GM15510 (cell line): Measurements from ENCODE around the gene KCTD17.

ENCODE experiments used
- POLR2A ChIP-seq: IDR thresholded peaks from 3 replicates; pipeline ENCODE4 v1.6.1; 2011; ENCODE audit warnings: borderline replicate concordance; ENCODE audit not compliant: insufficient read length; ENCODE audit errors: extremely low read depth

The KCTD17 gene

DNA sequence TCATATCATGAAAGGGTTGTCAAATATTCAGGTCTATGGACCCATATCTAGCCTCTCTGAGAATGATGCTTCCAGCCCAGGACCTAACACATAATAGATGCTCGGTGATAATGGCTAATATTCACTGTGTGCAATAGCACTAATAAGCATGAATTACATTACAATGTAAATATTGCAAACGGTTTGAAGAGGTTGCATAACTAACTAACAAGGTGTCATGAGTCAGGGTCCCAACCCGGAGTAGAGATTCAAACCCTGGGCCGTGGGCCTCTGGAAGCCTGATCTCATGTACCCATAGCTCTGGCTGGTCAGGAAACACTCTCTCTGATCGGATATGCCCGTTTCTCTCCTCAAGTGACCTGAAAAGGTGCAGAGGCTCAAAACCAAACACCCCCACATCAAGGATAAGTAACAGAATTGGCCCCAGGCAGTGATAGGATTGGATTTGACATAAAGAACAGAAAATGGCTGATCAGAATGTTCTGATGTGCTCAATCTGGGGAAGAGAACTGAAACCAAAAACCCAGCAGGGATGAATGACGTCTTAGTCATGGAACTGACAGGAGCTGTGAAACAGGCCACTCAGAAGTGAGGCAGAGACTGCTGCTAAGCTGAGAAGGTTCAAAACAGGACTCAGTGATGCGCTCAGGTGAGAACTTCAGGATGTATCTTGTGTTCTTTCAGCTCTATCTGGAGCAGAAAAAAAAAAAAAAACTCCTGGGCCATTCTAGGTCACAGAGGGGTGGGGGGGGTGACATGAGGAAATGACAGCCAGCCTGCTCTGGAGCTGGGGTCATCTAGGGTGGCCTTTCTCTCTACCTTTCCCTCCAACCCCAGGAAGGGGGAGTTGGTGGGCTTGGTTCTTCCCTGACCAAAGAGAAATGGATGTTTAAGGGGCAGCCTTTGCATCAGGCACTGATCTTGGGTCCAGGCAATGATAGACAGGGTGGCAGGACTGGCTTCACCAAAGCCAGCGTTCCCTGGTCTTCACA, 6.6 kb upstream of the KCTD17 start:
- no peak for TF ChIP-seq POLR2A

DNA sequence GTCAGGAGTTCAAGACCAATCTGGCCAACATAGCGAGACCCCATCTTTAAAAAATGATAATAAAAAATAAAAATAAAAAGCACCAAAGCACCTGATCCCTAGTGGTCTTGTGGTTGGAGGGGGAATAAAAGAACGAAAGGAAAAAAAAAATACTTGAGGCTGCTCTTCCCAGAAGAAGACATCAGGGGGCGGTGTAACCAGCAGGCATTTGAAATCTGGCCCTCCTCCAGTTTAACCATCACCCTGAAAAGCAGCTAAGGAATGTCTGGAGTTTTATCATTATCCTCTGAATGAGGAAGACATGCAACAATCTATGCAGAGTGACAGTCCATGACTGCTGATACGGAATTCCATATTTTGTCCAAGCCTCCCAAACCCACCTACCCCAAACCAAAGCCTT, 5.6 kb upstream of the KCTD17 start:
- no peak for TF ChIP-seq POLR2A

- TF ChIP-seq POLR2A = no peak
Observed at GRCh38 chr22:37046589-37046988, 5.0 kb upstream of the KCTD17 start.

DNA sequence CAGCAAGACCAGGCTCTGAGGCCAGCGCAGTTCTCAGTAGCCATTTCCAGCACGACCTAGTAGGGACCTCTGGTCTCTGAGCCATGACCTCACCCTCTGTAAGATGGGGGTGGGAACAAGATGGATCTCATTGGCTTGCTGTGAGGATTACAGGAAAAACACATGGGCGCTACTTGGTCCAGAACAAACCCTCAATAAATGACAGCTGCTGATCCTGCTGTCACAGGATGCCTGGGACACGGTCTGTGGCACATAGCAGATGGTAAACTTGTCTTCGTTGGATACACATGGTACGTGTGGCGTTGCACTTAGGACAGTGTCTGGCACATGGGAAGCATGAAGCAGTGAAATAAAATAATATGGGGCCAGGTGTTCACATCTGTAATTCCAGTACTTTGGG, 4.5 kb upstream of the KCTD17 start:
- no peak for TF ChIP-seq POLR2A

GRCh38 chr22:37048133-37048532, 3.4 kb upstream of the KCTD17 start:
- TF ChIP-seq POLR2A = no peak

DNA sequence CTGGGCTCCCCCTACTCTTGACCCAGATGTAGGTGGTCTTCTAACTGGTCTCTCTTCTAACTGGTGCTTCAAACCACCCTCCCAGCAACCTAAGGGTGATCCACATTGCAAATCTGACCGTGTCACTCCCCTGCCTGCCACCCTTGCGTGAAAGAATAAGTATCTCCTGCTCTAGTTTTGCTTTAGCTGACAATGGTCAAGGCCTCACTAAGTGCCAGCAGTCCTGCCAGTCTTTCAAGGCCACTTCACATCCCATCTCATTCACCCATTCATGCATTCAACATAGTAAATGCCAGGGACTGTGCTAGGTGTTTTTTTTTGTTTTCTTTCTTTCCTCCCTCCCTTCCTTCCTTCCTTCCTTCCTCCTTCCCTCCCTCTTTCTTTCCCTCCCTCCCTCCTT, 2.3 kb upstream of the KCTD17 start:
- no peak for TF ChIP-seq POLR2A

- TF ChIP-seq POLR2A = no peak
Observed at GRCh38 chr22:37050913-37051312, 629 bp upstream of the KCTD17 start.

DNA sequence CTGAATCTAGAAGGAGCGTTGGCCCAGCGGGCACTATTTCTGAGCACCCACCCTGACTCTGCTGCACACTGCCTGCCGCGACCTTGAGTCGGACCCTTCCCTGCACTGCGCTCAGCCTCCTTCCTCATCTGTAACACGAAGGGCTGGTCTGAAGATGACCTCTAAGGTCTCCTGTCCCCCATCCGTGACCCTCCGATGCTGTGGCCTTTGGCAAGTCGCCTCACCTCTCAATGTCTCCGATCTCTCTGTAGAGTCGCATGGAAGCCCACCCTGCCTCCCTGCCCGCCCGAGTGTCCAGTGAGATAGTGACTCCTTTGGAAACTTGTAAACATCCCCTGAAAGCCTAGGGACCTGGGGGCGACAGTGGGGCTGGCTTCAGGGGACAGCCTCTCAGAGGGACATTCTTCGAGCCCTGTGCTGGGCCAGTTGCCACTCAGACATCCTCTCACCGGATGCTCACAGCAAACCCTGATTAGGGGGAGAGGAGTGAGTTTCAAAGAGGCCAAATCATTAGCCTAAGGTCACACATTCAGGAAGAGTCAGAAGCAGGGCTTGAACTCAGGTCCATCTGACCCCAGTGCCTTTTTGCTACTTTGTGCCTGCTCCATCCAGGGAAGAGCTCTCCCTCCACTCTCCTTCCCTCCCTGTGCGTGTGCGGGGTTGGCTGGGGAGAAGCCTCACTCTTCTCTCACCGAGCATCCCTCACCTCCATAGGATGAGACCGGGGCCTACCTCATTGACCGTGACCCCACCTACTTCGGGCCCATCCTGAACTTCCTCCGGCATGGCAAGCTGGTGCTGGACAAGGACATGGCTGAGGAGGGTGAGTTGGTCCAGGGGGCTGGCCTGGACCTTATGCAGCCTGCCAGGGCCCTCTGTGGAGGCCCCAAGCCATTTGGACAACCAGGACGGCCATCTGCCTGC, 1.1 kb downstream of the KCTD17 start:
- TF ChIP-seq POLR2A = no peak

DNA sequence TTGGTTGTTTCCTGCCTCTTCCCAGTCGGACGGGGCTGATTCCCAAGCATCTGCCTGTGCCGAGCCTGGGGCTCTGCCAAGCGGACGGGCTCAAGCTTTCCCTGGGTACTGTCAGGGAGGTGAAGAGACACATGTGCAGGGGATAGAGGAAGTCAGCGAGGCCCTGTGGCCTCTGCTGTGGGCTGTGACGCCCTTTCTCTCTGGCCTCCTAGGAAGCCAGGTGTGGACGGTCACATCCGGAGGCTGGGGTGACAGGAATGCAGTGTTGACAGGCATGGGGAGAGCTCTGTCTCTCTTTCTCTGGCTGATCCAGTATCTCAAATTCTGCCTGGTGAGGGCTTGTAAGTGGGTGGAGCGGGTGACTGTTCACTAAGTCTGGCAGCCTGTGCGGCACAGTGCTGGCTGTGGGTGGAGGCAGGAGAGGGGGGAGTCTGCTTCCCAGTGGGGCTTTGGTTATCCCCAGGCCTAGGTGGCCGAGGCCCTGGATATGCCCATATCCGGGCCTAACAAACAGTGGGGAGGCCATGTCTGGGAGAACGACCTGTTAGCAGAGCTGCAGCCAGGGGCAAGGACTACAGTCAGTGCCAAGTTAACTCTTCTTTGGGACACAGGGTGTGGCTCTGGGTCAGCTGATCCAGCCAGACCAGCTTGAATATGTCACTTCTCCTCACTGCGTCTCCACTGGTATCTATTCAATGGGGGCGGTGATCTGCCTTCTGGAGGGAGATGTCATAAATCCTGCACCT, 1.9 kb downstream of the KCTD17 start:
- TF ChIP-seq POLR2A = no peak

DNA sequence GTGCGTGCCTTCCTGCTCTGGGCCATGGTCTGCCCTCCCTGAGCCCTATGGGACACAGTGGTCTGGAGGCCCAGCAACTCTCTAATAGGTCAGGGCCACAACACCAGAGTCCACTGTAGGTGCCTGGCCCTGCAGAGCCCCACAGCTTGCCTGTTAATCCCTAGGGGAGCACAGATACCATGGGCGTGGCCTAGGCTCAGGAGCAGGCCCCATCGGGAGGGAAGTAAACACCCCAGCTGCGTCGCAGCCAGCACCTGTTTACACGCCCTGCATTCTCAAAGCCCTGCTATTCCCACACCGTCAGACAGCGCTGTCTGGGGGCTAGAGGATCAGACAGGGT, 2.5 kb downstream of the KCTD17 start:
- no peak for TF ChIP-seq POLR2A

DNA sequence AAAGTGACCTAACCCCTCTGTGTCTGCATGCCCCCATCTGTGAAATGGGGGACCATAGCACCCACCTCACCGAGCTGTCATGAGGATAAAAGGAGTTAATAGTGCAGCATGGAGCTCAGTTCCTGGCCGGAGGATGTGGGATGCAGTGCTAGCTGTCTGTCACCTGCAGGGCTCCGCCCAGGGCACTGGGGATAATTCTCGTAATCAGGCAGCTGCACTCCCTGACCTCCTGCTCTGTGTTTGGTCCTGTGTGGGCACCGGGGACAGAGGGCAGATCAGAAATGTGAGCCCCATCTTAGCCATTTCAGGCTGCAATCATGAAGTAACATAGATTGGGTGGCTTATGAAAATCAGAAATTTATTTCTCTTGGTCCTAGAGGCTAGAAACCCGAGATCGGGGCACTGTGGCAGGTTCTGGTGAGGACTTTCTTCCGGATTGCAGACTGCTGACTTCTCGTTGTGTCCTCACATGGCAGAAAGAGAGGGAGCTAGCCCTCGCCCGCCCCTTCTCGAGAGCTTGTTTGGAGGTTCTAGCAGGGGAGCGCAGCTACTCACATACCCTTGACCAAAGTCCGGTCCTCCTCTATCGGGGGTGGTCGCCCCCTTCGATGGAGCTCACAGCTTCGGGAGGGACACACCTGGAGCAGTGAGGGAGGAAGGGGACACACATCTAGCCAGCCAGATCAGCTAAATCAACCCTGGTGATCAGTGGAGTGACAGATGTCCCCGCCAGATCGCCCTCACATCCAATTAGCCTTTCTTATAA, 3.2 kb downstream of the KCTD17 start:
- TF ChIP-seq POLR2A = no peak

GRCh38 chr22:37056246-37056645, 4.7 kb downstream of the KCTD17 start:
- TF ChIP-seq POLR2A = no peak

DNA sequence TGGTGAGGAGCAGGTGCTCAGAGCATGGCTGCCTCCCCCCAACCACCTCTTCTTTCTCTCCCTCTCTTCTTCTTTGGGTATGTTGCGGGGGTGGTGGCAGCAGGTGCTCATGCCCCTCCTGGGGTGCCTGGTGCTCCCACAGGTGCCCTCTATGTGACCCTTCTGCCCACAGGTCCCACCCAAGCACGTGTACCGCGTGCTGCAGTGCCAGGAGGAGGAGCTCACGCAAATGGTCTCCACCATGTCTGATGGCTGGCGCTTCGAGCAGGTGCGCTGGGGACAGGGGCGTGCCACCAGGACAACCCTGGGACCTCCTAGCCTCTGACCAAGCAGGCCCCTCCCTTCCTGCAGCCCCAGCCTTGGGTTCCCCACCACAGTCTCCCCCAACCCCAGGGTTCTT, 5.7 kb downstream of the KCTD17 start:
- no peak for TF ChIP-seq POLR2A
